CD4-positive, alpha-beta T cell treated with Interleukin-4 for 1 hour (primary cell): ENCODE measurements around the gene PRR29.

Source experiments
- DNase-seq, 2 donors: peaks; one replicate each; pipeline ENCODE4 v3.0.0-alpha.2; 2020 to 2022

PRR29 gene

GRCh38 chr17:64016974-64017373 lies 18.8 kb downstream of the PRR29 start:
- no peak for DNase-seq

- peak in 1 of 2 donors; percentile 58 for DNase-seq
Measured at GRCh38 chr17:64017381-64017980, 19.3 kb downstream of the PRR29 start.

GRCh38 chr17:64019551-64019961 lies 21.4 kb downstream of the PRR29 start:
- DNase-seq: peak in 1 of 2 donors; percentile 36

GRCh38 chr17:64020056-64020766 lies 22.1 kb downstream of the PRR29 start, which contains the start of gene ICAM2:
ICAM2 (minus strand) TSS chr17:64020633; CDS start chr17:64006691, 13,942 bp downstream.
- DNase-seq: peak; percentile 97

GRCh38 chr17:64022611-64023063 lies 24.5 kb downstream of the PRR29 start:
- DNase-seq: no peak

- DNase-seq: no peak
Measured at GRCh38 chr17:64024215-64024654, 26.1 kb downstream of the PRR29 start.

GRCh38 chr17:64024781-64025731 lies 26.9 kb downstream of the PRR29 start:
- peak; percentile 64 to 89 for DNase-seq

GRCh38 chr17:64025732-64026294 lies 27.7 kb downstream of the PRR29 start:
- peak; percentile 96 for DNase-seq

GRCh38 chr17:64028874-64029464 lies 30.8 kb downstream of the PRR29 start:
- peak; percentile 78 to 81 for DNase-seq

GRCh38 chr17:64032081-64032480 lies 33.9 kb downstream of the PRR29 start:
- DNase-seq: no peak

GRCh38 chr17:64036198-64036922 lies 38.2 kb downstream of the PRR29 start:
- no peak for DNase-seq

- DNase-seq: no peak
Measured at GRCh38 chr17:64037180-64037579, 39.0 kb downstream of the PRR29 start.

- no peak for DNase-seq
Measured at GRCh38 chr17:64037802-64038201, 39.7 kb downstream of the PRR29 start.

GRCh38 chr17:64038331-64039105 lies 40.4 kb downstream of the PRR29 start:
- no peak for DNase-seq

GRCh38 chr17:64039106-64039400 lies 40.9 kb downstream of the PRR29 start:
- no peak for DNase-seq

- DNase-seq: no peak
Measured at GRCh38 chr17:64040206-64040605, 42.1 kb downstream of the PRR29 start.

GRCh38 chr17:64041912-64042311 lies 43.8 kb downstream of the PRR29 start:
- DNase-seq: no peak

- DNase-seq: no peak
Measured at GRCh38 chr17:64042700-64043485, 44.7 kb downstream of the PRR29 start.

GRCh38 chr17:64045176-64045575 lies 47.0 kb downstream of the PRR29 start:
- no peak for DNase-seq

- no peak for DNase-seq
Measured at GRCh38 chr17:64048805-64049204, 50.7 kb downstream of the PRR29 start.
